NCI-H187 treated with DMSO at 0.1 percent for 48 hours (cell line): Measurements from ENCODE around the gene RHOBTB1.
"Not testable (repeated sequence)": the region's sequence is repeated elsewhere in the genome, so short reads cannot be mapped to it uniquely, and the experiment has no call there.

Experiments used
- DNase-seq: peaks from one replicate; lab custom pipeline; 2025; lab: John Stamatoyannopoulos, UW

RHOBTB1 gene

DNA sequence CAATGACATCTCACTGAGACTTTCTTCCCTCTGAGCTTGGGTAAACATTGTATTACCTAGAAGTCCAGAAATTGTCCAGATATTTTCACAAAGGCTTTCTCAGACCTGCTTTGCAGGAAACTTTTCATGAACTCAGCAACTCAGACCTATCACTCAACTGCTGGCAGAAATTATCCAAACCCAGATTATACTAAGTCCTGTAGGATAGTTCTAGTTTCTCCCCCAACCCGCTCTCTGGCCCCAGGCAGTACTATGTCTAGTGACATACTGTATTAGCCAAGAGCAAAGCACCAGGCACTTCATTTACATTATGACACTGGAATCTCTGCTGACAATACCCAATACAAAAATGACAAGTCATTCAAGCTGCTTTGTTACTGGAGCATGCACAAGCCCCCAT, 75.0 kb downstream of the RHOBTB1 start:
- no peak for DNase-seq

DNA sequence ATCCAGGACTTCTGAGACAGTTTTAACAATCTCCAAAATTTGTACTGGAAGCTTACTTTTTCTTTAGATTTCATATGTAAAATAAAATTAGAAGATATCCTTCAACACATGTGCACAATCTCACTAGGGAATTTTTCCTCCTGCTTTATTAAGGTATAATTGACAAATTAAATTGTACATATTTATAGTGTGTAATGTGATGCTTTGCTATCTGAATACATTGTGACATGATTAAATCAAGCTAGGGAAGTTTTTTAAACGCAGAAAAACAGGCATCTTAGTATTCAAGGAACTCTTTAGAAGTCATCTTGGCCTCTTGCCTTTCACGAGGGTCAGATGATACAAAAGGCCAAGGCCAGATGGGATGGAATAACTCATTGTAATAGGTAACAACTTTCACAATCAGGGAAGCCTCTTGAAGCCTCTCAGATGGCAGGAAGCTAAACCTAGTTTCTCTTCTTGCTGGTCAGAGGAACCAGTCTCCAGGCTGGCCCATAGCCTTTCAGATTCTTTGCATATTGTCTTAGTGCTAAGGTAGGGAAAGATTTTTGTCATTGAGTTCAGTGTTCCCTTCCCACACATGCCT, 78.7 kb downstream of the RHOBTB1 start:
- no peak for DNase-seq

DNA sequence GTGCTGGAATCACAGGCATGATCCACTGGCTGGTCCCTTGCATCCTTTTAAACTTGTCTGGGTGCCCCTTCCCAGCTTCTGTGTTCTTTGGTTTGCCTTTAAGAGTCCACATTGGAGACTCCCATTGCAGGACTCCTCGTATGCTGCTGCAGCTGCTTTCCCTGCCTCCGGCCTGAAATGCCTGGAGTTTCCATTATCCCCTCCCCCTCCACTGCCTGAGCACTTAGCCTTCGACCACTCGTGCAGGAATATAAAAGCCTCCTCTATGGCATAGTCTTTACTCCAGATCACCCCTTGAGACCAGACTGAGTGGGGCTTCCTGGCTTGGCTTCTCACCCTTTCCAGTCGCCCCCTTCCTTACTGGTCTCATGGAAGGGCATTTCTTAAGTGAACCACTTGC, 80.2 kb downstream of the RHOBTB1 start:
- no peak for DNase-seq

DNA sequence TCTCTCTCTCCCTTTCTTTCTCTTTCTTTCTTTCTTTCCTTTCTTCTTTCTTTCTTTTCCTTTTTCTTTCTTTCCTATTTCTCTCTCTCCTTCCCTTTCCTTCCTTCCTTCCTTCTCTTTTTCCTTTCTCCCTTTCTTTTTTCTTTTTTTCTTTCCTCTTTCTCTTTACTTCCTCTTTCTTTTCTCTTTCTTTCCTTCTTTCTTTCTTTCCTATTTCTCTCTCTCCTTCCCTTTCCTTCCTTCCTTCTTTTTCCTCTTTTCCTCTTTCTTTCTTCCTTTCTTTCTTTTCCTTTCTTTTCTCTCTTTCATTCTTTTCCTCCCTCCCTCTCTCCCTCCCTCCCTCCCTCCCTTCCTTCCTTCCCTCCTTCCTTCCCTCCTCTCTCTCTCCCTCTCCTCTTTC, 81.5 kb downstream of the RHOBTB1 start:
- DNase-seq = no peak

DNA sequence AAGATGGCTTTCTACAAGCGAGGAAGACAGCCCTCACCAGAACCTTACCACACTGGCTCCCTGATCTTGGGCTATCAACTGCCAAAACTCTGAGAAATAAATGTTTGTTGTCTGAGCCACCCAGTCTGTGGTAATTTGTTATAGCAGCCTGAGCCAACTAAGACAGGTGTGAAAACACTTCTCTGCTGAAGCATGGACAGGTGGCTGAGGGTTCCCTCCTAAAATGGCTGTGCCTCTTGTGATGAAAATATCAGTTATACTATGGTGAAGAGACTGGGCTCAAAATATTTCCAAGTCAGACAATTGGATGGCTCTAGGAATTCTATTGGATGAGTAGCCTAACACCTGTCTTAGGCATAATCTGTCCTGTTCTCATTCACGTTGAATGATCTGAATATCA, 87.6 kb downstream of the RHOBTB1 start:
- DNase-seq = no peak

DNA sequence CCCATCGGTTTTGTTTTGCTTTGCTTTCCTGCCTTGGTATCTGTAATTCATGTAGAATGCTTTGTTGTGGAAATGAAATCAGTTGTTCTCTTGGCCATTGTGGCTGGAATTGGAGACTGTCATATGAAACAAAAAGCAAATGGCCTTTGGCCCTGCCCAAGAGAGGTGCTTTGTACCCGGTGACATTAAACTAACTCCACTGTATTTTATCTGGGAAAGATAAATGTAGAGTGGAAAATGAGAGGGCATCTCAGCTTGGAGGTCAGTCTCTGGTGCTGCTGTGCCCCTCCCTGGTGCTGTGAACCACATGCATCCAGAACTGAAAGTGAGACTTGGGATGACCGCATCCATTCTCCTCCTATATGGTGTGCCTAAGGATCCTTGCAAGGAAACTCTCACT, 90.3 kb downstream of the RHOBTB1 start:
- no peak for DNase-seq

DNA sequence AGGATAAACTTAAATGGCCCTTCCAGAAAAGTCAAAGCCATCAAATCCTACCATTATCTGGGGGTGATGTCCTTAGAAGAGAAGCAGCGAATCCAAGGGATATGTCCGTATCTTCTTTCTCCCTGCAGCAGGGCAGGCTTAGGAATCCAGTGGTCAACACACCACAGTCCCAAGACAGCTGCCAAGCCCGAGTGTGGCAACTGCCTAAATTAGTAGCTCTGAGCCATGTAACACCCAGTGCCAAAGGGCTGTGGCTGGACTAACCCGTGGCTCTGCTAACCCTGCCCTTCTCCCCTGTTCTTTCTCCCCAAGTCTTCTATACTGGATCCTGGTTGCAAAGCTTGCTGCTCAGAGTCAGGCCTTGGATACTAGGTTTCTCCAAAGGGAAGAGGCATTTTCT, 90.9 kb downstream of the RHOBTB1 start:
- DNase-seq = no peak

DNA sequence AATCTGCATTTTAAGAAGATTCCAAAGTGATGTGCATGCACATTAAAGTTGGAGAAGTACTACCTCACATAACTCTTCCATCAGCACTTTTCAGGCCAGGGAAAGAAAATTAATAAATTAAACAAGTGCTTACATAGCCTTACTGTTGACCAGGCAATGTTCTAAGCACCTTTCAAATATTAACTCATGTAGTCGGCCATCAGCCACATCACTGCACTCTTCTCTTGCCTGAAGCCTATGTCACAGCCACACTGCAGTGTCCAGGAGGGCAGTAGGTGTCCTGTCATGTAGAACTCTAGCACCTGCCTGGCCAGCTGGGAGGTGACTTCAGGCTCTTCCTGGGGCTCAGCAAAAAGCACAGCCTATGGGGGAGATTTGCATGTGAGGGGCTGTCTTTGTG, 94.2 kb downstream of the RHOBTB1 start:
- DNase-seq = no peak

DNA sequence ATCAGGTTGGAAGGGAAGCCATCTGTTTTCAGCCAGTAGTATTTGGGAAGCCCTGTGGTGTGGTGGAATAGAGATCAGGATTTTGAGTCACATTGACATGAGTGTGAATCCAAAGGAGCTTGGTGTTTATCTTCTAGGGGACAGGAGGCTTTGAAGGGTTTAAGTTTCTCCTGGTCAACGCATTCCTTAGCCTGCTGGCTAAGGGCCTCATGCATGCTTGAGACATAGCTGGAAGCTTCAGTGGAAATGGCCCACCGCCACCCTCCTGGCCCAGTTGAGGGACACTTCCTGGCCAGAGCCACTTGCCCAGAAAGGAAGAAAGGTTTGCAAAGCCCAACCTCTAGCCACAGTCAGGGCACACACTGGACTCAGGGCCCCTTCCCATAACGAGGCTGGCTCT, 94.8 kb downstream of the RHOBTB1 start:
- DNase-seq = no peak

DNA sequence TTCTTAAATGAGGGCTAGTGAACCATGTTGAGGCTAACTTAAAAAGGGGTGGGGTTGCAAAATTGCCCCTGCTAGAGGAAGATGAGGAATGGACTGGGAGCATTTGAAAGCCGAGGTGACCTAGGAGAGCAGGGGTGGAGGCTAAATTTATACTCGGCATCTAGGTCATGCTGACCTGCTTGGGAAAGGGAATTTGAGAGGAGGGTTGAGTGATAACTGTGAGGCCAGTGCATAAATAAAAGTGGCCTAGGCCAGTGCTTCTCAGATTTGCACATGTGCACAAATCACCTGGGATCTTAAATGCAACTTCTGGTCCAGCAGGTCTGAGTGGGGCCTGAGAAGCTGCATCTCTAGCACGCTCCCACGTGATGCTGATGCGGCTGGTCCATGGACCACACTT, 95.3 kb downstream of the RHOBTB1 start:
- DNase-seq = no peak

DNA sequence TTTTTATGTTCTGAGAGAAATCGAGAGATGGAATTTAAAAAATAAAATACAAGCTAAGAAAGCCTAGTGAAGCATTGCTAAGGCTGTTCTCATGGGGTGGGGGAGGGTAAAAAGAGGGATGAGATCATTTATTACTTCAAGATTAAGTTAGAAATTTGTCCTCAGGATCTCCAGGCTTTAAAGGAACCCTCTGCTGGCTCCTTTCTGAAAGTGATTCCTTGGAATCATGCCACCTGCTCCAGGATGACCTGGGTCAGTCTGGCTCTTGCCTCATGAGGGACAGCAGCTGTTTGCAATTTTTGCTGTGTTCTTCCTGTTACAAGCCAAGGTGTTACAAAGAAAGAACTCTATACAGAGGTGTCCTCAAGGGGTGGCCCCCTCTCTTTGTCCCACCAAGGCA, 95.9 kb downstream of the RHOBTB1 start:
- DNase-seq = no peak

DNA sequence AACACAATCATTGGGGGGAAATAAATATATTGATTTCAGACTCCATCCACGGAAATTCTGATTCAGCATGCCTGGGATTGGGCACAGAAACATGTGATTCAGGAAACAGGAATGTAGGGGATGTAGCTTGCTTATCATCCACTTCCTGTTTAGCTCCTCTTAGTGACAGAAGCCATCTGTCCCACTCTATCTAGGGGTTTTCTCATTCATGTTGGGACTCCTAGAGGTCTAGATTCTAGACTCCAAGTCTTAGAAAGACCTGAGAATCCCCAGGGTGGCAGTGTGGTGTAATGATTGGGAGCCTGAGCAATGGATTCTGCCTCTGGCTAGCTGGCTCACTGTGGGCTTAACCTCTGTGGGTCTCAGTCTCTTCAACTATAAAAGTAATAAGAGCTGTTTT, 97.8 kb downstream of the RHOBTB1 start:
- no peak for DNase-seq

DNA sequence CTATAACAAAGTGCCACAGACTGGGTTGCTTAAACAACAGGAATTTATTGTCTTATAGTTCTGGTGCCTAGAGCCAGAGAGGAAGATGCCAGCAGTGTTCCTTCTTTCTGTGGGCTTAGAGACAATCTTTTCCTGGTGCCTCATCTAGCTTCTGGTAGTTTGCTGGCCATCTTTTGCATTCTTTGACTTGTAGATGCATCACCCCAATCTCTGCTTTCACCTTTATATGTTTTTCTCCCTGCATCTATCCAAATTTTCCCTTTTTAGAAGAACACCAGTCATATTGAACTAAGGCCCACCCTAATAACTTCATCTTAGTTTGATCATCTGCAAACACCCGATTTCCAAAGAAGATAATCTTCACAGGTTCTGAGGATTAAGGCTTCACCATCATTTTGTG, 98.9 kb downstream of the RHOBTB1 start:
- no peak for DNase-seq

DNA sequence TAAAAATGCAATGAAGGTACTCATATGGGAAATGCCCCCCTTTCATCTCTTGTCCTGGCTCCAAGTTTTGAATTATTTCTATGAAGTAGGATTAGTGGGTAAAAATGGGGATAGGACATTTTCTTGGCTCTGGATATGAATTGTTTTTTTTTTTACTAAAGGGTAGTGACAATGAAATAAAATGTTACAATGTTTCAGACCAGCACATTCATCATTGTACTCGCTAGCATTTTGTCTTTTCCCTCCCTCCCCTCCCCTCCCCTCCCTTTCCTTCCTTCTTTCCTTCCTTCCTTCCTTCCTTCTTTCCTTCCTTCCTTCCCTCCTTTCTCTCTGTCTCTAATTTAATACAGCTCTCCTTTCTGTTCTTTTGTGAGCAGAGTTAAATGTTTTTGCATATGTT, 101.3 kb downstream of the RHOBTB1 start:
- no peak for DNase-seq

DNA sequence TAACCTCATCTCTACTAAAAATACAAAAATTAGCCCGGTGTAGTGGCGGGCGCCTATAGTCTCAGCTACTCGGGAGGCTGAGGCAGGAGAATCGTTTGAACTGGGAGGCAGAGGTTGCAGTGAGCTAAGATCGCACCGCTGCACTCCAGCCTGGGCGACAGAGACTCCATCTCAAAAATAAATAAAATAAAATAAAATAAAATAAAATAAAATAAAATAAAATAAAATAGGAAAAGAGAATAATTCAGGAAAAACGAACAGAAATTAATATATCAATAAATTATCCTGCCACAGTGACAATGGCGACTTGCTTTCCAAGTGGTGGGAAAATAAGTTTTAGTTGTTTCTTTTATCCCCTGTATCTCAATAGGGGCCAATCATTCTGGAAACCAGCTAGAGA, 102.8 kb downstream of the RHOBTB1 start:
- DNase-seq = not testable (repeated sequence)

DNA sequence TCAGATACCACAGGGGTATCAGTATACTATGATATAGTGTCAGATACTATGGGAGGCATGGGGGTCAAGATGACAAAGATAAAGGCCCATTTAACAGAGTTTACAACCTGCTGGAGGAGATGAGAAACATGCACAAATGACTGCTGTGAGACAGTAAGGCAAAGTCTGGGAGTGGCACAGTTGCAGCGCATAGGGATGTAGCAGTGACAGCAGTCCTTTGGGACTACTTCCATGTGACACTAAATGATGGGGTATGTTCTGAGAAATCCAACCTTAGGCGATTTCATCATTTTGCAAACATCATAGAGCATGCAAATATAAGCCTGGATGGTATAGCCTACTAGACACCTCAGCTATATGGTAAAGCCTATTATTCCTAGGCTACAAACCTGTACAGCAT, 108.9 kb downstream of the RHOBTB1 start:
- DNase-seq = no peak

DNA sequence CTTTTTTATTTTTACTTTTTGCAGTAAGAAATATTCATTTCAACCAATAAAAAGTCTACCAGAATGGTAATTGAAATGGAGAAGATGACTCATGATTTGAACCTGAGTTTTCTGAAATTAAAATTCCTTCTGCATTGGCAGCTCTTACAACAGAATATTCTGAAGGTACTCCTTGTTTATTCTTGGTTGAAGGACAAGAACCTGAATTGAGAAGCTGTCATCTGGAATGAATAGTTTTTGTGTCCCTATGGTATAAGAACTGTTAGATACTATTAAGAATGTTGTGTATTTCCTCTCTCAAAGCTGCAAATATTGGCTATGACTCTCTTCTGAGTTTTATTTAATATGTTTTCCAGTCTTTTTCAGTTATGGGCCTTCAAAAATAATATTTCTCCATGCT, 109.6 kb downstream of the RHOBTB1 start:
- no peak for DNase-seq

DNA sequence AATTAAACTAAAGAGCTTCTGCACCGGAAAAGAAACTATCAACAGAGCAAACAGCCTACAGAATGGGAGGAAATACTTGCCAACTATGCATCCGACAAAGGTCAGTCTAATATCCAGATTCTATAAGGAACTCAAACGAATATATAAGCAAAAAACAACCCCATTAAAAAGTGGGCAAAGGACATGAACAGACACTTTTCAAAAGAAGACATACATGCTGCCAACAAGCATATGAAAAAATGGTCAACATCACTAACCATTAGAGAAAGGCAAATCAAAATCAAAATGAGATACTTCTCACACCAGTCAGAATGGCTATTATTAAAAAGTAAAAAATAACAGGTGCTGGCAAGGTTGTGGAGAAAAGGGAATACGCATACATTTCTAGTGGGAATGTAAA, 111.8 kb downstream of the RHOBTB1 start:
- DNase-seq = not testable (repeated sequence)

DNA sequence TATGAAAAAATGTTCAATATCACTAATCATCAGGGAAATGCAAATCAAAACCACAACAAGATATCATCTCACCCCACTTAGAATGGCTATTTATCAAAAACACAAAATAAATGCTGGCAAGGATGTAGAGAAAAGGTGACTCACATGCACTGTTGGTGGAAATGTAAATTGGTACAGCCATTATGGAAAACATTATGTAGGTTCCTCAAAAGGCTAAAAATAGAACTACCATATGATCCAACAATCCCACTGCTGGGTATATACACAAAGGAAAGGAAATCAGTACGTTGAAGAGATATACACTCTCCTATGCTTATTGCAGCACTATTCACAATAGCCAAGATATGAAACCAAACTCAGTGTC, 115.5 kb downstream of the RHOBTB1 start:
- no peak for DNase-seq

DNA sequence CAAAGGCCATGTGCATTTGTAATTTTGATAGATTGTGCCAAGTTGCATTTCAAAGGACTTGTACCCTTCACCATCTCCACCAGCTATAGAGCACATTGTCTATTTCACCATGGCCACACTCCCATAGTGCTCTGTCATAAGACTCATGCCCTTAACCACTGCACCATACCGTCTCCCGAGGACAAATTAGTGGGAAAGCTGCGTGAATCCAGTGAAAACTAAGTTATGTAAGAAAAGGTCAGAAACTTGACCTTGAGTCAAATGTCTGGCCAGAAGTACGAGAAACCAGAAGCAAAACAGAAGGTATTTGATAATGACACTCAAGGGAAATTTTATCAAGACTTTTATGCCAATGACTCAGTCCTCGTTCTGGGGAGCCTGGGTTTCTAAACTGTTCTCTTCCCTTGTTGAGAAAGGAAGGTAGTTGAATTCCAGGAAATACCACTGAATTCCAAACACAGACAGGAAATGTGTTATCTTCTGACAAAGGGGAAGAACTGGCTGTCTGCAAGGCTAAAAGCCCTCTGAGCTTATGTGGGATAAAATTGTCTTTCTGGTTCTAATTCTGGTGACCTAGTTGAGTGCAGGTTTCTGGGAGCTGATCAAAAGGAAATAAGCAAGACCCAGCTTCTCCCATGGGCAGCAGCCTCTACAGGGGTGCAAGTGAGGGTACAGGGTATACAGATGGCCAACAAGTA, 116.0 kb downstream of the RHOBTB1 start:
- DNase-seq = no peak

DNA sequence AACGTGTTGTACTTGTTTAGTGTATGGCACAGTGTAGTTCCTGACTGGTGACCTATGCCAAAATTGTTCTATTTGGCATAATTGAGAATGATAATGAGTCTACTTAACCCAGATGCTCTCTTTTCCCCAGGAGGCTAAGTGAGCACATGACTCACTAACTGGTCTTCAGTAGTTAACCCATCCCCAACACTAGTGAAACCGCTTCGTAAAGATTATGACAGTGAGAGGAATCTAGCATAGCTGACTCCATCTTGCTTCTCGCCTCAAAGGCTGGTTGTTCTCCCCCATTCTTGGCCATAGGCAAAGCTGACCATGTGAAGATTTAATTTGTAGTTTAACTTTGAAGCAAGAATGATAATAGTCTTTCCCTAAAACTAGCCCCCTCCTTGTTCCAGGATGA, 118.5 kb downstream of the RHOBTB1 start:
- no peak for DNase-seq

DNA sequence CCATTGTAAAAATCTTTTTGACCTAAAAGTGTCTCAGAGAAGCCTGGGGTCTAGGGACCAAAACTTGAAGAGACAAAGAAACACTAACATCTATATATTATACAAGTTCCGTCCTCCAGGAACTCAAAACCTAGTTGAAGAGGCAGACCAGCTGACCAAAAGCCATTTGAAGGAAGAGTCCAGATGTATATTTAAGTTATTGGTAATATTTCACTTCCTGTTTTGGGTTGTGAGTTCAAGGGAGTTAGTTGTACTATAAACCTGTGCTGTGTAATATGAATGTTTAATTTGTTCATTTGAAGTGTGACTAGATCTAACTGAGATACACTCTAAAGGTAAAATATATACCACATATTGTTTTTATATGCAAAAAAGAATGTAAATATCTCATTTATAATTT, 120.7 kb downstream of the RHOBTB1 start:
- DNase-seq = no peak

DNA sequence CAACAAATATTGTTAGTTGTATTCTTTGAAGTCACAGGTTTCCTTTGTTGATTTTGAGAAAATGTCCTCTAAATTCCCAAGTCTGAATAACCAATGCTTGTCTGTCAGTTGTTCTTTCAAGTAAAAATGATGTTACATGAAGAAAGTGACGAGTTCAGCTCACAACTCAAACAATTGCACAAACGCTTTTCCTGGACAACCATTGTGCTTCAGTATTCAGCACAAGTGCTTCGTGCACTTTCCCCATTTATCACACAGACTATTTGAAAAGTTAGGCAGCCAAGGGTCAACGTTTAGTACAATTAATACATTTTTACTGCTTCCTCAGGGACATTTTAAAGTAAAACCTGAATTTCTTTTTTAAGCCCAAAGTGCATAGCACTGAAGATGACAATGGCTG, 121.2 kb downstream of the RHOBTB1 start:
- DNase-seq = no peak

DNA sequence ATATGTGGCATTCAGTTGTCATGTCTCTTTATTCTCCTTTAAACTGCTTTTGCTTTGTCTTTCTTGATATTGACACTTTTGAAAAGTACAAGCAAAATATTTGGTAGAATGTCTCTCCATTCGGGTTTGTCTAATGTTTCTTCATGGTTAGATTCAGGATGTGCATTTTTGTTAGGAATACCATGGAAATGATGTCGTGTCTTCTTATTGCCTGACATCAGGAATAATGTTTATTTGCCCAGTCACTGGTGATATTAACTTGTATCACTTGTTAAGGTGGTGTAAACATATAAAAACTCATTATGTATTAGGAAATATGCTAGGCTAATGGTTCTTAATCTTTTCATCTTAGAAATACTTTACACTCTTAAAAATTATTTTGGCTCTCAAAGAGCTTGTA, 122.3 kb downstream of the RHOBTB1 start:
- no peak for DNase-seq
